GM10847 (cell line): ENCODE measurements around the gene SFSWAP.
A peak's percentile ranks its signal among the peaks of the same experiment; 100 is the strongest.

Source experiments
- POLR2A ChIP-seq: IDR thresholded peaks from 2 replicates; pipeline ENCODE4 v1.6.1; 2011; ENCODE audit not compliant: insufficient read length; ENCODE audit errors: extremely low read depth

Gene SFSWAP

DNA sequence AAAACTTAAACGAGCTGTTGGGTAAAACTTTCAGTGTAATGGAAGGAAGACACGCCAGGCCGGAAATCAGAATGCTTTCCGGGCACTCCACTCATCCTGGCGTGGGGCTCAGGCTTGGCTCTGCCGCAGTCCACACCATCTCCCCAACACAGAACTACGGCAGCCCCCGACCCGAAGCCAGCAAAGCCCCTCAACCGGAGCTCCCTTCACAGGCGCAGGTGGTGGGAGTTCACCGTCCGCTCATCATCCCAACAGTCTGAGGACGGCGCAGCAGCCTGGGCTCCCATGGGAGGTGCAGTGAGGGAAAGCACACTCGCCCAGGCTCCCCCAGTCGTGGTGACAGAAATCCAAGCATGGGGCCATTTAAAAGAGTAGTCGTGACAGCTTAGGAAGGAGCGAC, 106.4 kb downstream of the SFSWAP start:
- TF ChIP-seq POLR2A = no peak

DNA sequence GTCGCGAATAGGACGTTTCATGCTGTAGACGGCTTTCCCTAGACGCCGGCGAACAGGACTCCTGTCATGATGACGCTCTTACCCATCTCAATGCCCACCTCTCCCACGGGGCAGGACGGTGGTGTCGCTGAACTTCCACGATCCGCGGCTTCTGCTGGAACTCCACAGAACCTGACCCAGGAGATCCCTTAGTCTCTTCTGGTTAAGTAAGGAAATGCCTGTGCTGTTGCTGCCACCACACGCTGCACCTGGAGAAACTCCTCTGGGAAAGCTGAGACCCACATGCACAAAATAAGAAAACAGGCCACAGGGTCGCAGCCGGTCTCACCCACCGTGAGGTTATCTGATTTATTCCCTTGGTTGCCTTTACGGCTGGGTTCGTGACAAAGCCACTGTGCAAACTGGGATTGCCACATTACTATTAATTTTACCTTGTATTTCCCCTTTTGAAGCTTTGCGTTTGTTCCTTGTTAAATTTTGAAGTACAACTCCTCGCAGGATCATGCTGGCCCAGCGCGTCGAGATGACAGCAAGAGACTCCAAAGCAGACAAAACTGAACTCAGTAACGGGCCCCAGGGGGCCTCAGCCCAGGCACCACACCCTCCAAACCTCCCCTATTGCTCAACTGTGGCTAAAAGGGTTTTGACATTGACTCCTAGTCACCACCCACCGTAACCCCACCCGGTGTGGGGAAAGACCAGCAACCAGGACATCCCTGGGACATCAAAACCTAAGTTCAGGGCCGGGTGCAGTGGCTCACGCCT, 108.1 kb downstream of the SFSWAP start:
- TF ChIP-seq POLR2A = no peak

DNA sequence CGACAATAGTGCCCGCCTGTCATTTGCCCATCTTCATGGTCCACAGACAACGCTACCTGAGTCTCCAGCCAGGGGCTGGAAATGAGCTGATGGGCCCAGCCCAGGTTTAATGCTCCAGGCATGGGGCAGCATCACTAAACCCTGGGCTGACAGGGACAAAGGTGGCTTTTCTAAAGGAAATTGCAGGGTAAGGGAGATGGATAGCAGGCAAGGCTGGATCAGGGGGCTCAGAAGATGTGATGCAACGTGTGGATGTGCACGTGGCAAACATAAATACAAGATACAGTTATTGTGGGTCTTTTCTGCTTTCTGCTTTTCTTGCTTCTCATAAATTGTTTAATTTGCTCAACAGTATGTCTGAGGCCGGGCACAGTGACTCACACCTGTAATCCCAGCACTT, 113.6 kb downstream of the SFSWAP start:
- no peak for TF ChIP-seq POLR2A

DNA sequence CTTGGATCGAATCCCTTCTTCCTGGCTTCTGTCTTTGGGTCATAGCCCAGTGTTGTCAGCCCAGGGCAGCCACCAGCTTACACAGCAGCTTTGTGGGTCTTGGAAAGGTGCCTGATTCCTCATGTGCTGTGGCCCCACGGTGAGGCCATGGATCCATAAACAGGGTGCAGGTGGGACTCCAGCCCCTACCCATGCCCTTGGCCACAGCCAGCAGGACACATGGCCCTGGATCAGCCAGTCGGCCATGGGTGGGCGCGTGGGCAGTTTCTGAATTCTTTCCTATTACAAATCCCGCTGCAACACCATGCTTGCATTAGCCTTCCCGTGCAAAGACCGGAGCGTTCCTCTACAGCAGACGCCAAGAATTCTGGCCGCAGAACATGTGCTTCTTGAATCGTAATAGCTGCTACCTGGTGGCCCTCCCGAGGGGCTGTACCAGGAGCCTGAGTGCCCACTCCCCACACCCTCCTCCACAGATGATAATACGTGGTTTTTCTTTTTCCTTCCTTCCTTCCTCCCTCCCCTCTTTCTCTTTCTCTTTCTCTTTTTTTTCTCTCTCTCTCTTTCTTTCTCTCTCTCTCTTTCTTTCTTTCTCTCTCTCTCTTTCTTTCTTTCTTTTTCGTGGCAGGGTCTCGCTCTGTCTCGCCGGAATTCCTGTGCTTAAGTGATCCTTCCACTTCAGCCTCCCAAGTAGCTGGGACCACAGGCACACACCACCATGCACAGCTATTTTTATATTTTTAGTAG, 114.4 kb downstream of the SFSWAP start:
- TF ChIP-seq POLR2A = no peak

DNA sequence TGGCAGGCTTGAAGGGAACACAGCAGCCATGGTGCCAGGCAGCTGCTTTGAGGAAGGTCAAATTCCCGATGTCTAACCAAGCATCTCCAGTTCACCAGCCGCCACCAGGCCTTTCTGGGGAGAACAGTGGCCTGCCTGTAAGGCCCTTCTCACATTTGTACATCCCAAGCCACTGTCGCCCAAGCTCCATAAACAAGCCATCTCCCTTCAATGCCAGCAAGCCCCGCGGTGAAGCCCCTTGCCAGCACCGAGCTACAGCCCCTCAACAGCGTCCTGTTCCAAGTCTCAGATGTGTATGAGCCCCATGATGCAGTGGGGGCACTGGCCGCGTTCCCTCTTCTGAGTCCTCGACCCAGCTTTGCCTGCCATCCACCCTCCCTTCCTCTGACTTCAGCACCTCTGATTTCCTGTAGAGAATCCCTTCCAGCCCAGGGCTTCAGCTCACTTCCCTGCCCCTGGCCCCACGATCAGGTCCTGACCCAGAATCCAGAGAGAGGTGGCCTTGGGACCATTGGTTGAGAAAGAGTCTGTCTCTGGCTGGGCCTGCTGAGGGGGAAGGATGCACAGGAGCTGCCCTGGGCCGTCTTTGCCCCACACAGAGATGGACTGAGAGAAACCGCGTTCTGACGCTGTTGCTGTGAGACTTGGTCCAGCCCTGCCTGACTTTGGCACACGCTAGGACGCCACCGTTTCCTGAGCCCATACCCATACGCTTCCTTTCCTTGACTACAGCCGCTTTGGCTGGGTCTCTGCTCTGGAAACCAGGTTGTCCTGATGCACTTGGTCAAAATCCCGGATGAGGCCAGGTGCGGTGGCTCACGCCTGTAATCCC, 115.4 kb downstream of the SFSWAP start:
- TF ChIP-seq POLR2A = no peak

DNA sequence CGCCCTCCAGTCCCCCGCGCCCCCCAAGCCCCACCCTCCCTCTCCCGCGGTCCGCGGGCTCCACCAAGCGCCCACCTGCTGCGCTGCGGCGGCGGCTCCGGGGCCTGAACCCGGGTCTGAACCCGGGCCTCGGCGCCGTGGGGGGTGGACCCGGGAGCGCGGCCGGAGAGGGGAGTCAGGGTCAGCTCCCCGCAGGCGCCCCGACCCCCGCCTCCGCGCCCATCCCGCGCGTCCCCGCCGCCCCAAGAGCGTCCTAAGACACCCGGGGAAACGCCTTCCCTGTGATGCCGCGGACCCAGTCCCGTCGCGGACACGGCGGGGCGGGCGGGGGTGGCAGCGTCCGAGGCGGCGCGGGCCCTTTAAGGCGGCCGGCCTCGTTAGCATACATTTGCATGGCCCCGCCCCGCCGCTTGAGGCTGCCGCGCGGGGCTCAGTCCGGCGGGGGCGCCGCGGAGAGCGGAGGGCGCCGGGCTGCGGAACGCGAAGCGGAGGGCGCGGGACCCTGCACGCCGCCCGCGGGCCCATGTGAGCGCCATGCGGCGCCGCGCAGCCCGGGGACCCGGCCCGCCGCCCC, 117.2 kb downstream of the SFSWAP start, which contains the start of gene MMP17:
Gene MMP17, plus strand, starts transcription at position 433 of the 574 bp plus-strand sequence. Its CDS starts 102 bp downstream, at position 535.
- TF ChIP-seq POLR2A = peak; percentile 19

DNA sequence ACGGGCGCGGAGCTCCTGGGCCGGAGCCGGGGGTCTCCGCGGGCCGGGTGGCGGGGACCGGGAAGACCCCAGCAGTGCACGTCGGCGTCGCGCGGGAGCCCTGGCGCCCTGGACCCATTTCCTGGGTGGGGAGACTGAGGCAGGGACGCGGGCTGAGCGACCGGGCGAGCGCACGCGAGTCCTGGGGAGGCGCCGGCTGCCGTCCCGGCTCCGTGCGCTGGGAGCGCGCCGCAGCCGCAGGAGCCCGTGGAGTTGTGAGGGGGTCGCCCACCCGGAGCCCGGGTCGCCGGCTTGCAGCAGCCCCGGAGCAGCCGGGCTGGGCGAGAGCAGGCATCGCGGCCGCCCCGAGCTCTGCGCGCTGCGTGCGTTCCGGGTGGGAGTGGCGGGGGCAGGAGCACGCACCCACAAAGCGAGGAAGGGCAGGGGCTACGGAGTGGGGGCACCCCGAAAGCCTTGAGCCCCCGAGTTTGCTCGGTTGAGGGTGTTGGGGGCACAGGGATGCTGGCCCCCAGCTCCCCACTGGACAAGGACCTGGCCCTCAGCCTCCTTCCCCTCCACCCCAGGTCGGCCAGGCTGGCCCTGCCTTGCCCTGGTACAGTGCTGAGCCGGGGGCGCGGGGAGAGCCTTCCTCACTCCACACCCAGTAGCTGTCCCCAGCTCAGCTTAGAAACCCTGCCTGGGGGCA, 117.9 kb downstream of the SFSWAP start:
- TF ChIP-seq POLR2A = no peak

DNA sequence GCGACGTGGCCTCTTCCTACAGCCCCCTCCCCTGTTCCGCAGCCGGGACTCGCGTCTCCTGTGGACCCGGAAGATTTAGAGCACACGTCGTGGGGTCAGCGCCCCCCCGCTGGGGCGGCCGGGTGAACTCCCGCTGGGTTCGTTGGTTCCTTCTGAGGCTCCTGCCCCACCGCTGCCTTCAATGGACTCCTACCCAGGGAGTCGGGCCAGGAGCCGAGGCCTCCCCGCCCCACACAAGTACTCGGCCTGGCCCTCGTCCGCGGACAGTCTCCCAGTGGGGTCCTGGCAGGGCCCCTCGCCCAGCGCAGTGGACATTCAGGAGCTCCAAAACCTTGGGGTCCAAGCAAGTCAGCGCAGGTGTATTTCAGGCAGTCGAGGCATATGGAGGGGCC, 118.5 kb downstream of the SFSWAP start:
- TF ChIP-seq POLR2A = no peak

DNA sequence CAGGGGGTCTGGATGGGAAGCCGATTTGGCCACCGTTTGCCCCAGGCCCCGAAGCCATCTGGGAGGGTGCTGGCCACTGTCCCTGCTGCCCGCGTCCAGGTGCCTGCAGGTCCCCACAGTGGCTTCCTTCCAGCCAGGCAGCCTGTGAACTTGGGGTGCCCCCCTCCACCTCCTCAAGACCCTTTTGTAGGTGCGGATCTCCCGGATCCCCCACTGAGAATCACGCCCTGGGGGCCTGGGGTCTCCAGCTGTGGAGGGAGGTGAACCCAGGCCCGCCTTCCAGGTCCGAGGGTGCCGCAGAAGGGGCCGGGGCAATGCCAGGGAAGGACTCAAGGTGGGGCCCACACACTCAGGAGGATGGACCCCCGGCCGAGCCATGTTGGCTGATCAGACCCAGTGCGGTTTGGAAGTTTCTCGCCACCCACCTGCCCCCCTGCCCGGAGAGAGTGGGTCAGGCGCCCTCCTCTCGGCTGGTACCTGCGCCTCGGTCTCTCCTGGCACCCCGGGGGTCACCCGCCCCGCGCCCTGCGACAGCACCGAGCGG, 119.0 kb downstream of the SFSWAP start:
- no peak for TF ChIP-seq POLR2A

DNA sequence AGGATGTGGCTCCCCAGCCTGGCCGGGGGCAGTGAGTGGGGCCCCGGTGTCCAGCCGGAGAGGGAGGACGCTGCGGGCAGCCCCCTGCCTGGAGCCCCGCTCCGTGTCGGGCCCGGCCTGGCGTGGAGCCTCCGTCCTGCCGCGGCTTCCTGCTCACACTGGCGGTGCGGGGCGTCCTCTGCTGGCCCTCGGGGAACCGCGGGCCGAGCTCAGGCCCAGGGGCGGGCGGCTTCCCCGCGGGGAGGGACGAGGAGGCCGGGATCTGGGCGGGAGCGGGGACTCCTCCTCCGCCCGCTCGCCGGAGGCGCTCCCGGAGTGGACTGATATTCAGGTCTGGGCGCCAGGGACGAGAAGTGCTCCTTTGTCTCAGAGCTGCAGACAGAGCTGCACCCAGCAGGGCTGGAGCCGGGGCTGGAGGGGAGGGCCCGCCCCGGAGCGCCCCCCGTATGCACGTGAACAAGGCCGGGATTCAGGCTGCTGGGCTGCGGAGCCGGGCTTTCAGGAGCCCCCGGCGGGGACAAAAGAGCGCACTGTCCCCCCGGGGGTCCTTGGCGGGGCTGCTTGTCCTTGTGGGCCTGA, 119.5 kb downstream of the SFSWAP start:
- no peak for TF ChIP-seq POLR2A

DNA sequence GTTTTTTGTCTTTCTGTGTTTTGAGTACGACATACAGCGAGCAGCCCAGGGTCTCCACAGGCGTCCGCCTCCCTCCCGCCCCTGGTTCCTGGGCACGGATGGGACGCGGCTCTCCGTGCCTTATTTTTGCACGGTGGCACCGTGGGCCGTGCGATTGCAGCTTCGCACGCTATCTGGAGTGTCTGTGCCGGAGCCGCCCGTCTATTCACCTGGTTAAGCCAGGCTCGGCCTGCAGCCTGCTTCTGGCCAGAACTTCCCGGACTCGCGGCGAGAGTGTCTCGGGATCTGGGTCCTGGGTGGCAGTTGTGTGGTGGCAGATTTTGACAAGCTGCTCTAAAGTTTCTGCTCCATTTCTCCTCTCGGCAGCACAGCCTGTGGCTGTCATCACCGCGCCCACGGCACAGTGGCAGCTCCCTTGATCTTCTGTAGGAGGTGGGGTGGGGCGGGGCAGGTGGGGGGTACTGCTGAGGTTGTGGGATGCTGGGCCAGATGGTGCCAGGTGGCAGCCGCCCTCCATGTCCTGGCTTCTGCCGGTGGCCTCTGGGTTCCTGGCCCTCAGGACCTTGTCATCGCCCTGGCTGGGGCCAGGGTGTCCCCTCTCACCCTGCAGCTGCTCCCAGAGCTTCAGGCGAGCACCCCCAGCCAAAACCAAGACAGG, 120.2 kb downstream of the SFSWAP start:
- no peak for TF ChIP-seq POLR2A

DNA sequence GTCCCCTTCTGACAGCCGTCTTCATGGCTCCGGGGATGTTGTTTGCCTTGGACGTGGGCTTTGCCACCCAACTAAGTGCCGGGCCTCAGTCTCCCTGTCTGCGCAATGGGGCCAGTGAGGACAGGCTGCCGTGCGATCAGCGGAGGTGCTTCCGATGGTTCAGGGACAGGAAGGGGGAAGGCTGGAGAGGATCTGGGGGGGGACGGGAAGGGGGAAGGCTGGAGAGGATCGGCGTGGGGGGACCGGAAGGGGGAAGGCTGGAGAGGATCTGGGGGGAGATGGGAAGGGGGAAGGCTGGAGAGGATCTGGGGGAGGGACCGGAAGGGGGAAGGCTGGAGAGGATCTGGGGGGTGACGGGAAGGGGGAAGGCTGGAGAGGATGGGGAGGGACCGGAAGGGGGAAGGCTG, 120.7 kb downstream of the SFSWAP start:
- TF ChIP-seq POLR2A = no peak
